SU-DHL-6 (cell line): ENCODE data around the gene CCNT2.

Experiments
- H2AFZ ChIP-seq: fragments of 200-600 bp; sonication (generic); 2 replicates; pipeline ENCODE4 v1.6.1; 2014; ENCODE audit warnings: low read depth, mild to moderate bottlenecking, moderate library complexity, mixed read lengths, antibody characterized with exemption, low read length; ENCODE audit not compliant: severe bottlenecking
- H3F3A ChIP-seq: fragments of 200-600 bp; shearing (Covaris generic); 2 replicates; pipeline ENCODE4 v1.6.0; 2016; ENCODE audit warnings: antibody characterized with exemption, mild to moderate bottlenecking; ENCODE audit not compliant: insufficient read depth
- H3K27ac ChIP-seq: fragments of 200-600 bp; sonication (generic); 2 replicates; pipeline ENCODE4 v1.5.1; 2016; ENCODE audit warnings: low read depth, mild to moderate bottlenecking, low read length, moderate library complexity, mixed read lengths
- H3K27me3 ChIP-seq: fragments of 200-600 bp; sonication (generic), shearing (Covaris generic); 2 replicates; pipeline ENCODE4 v1.6.0; 2014; ENCODE audit warnings: mild to moderate bottlenecking, low read length
- H3K36me3 ChIP-seq: fragments of 200-600 bp; sonication (generic); 2 replicates; pipeline ENCODE4 v1.6.1; 2014; ENCODE audit warnings: mild to moderate bottlenecking, low read length, mixed read lengths
- H3K4me2 ChIP-seq: fragments of 300-600, 200-600 bp; shearing (Covaris generic), sonication (generic); 2 replicates; pipeline ENCODE4 v1.6.0; 2014; ENCODE audit warnings: low read length, low read depth, mild to moderate bottlenecking; ENCODE audit not compliant: poor library complexity, severe bottlenecking
- H3K4me3 ChIP-seq: fragments of 200-600 bp; sonication (generic); 2 replicates; pipeline ENCODE4 v1.5.1; 2014; ENCODE audit warnings: antibody characterized with exemption, low read length, mild to moderate bottlenecking, mixed read lengths; ENCODE audit not compliant: insufficient read depth, poor library complexity, severe bottlenecking
- H3K79me2 ChIP-seq: fragments of 200-600 bp; sonication (generic); 2 replicates; pipeline ENCODE4 v1.6.1; 2014; ENCODE audit warnings: mild to moderate bottlenecking, low read length, moderate library complexity; ENCODE audit not compliant: insufficient read depth
- H3K9ac ChIP-seq: fragments of 200-600 bp; sonication (generic); 2 replicates; pipeline ENCODE4 v1.7.0; 2014; ENCODE audit warnings: mild to moderate bottlenecking, low read length
- H3K9me2 ChIP-seq: fragments of 200-600 bp; sonication (generic); replicated peaks from 2 replicates; pipeline ENCODE4 v1.6.1; 2014; ENCODE audit warnings: low read length; ENCODE audit not compliant: insufficient read depth
- H3K9me3 ChIP-seq: fragments of 200-600 bp; sonication (generic); 2 replicates; pipeline ENCODE4 v1.6.1; 2014; ENCODE audit warnings: low read length, mixed read lengths; ENCODE audit not compliant: insufficient read depth
- H4K20me1 ChIP-seq: fragments of 200-600 bp; sonication (generic); 2 replicates; pipeline ENCODE4 v1.6.1; 2014; ENCODE audit warnings: low read depth, mild to moderate bottlenecking, antibody characterized with exemption, low read length, moderate library complexity, mixed read lengths
- CTCF ChIP-seq: fragments of 200-600 bp; sonication (generic); IDR thresholded peaks from one replicate; pipeline ENCODE4 v1.5.1; 2017; ENCODE audit warnings: antibody characterized with exemption, mild to moderate bottlenecking, low read length, moderate library complexity; ENCODE audit not compliant: insufficient read depth, poor library complexity, severe bottlenecking
- EZH2phosphoT487 ChIP-seq: fragments of 200-600 bp; sonication (generic), shearing (Covaris generic); conservative IDR thresholded peaks from 2 replicates; pipeline ENCODE4 v1.6.1; 2018; ENCODE audit warnings: mild to moderate bottlenecking, antibody characterized with exemption, low read length, moderate library complexity, mixed read lengths

Gene CCNT2

GRCh38 chr2:134927195-134927594, 8.6 kb downstream of the CCNT2 start:
- TF ChIP-seq EZH2phosphoT487 (no peak), CTCF (no peak)
- peaks cover 77% of the 10 kb centered on the region for H4K20me1 ChIP-seq
- no peak overlapping the region for H3K27ac ChIP-seq
- peaks cover 100% of the 10 kb centered on the region for H3K79me2 ChIP-seq
- peaks cover 20% of the 10 kb centered on the region; the same call in 1 of the 2 replicates for H3K36me3 ChIP-seq
- no peaks in the 10 kb centered on the region for H3K9me3 ChIP-seq
- peaks cover 7% of the 10 kb centered on the region; the same call in 1 of the 2 replicates for H3F3A ChIP-seq
- H3K27me3 ChIP-seq: no peaks in the 10 kb centered on the region
- H3K4me2 ChIP-seq: no peak overlapping the region
- no peak overlapping the region for H3K4me3 ChIP-seq
- H3K9ac ChIP-seq: no peak overlapping the region
- H3K9me2 ChIP-seq: no peaks in the 10 kb centered on the region
- H2AFZ ChIP-seq: no peak overlapping the region

GRCh38 chr2:134932864-134933526, 14.4 kb downstream of the CCNT2 start:
- no peak overlapping the region for H3K27ac ChIP-seq
- no peak overlapping the region for H3K4me3 ChIP-seq
- peaks cover 8% of the 10 kb centered on the region for H3F3A ChIP-seq
- peaks cover 98% of the 10 kb centered on the region for H3K79me2 ChIP-seq
- H3K9me2 ChIP-seq: no peaks in the 10 kb centered on the region
- peaks cover 63% of the 10 kb centered on the region for H4K20me1 ChIP-seq
- no peak overlapping the region for H2AFZ ChIP-seq
- TF ChIP-seq CTCF (no peak), EZH2phosphoT487 (no peak)
- no peak overlapping the region for H3K9ac ChIP-seq
- peaks cover 31% of the 10 kb centered on the region for H3K36me3 ChIP-seq
- no peaks in the 10 kb centered on the region for H3K9me3 ChIP-seq
- H3K4me2 ChIP-seq: no peak overlapping the region
- no peaks in the 10 kb centered on the region for H3K27me3 ChIP-seq

GRCh38 chr2:134933732-134934131, 15.1 kb downstream of the CCNT2 start:
- Histone ChIP-seq H3K27ac (no peak overlapping the region), H3K9ac (no peak overlapping the region), H3K4me2 (no peak overlapping the region), H4K20me1 (peaks cover 62% of the 10 kb centered on the region), H3K9me2 (no peaks in the 10 kb centered on the region), H3K27me3 (no peaks in the 10 kb centered on the region), H3K36me3 (peaks cover 38% of the 10 kb centered on the region), H3K79me2 (peaks cover 98% of the 10 kb centered on the region), H2AFZ (no peak overlapping the region), H3K9me3 (no peaks in the 10 kb centered on the region), H3F3A (peaks cover 10% of the 10 kb centered on the region), H3K4me3 (no peak overlapping the region)
- TF ChIP-seq CTCF (no peak), EZH2phosphoT487 (no peak)
